Right cardiac atrium (tissue), 5 donors: ENCODE data around the gene UBE3D. TPM values are rescaled to one million over a fixed set of nuclear protein-coding genes. Genes with fewer than 3 reads are reported as not detected.
"Not testable (repeated sequence)": the region's sequence is repeated elsewhere in the genome, so short reads cannot be mapped to it uniquely, and the experiment has no call there.

Source experiments
- ATAC-seq, 2 donors: fragments of 200-7000 bp; cut with Tn5 transposase; one replicate each; pipeline versions ENCODE4 v1.8.0 to v1.9.1; 2020; ENCODE audit warnings: moderate library complexity in 2 of 2, mild to moderate bottlenecking in 1 of 2
- DNase-seq, 3 donors: peaks; one replicate each; pipeline ENCODE4 v3.0.0-alpha.2; 2020
- H3K27ac ChIP-seq: one replicate; pipeline ENCODE4 v1.5.1; 2013; ENCODE audit warnings: mild to moderate bottlenecking, low read length, control low read depth, moderate library complexity
- H3K27me3 ChIP-seq: one replicate; pipeline ENCODE4 v1.6.1; 2013; ENCODE audit not compliant: control insufficient read depth, insufficient read depth
- H3K4me1 ChIP-seq: one replicate; pipeline ENCODE4 v1.6.1; 2013; ENCODE audit warnings: low read length; ENCODE audit not compliant: control insufficient read depth, insufficient read depth
- H3K4me3 ChIP-seq: one replicate; pipeline ENCODE4 v1.5.1; 2013; ENCODE audit warnings: low read length, control low read depth
- H3K9me3 ChIP-seq: one replicate; pipeline ENCODE4 v1.6.1; 2013; ENCODE audit warnings: low read length; ENCODE audit not compliant: control insufficient read depth
- WGBS: extraction: QIAGEN DNeasy Blood & Tissue Kit; methylation state at CpG from one replicate; pipeline ENCODE4 v1.1.7; 2013; 5-methylcytosine and 5-hydroxymethylcytosine counted together
- intact Hi-C, 4 donors: fragments of 100-400 bp; cut with DNase I; formaldehyde crosslinking; loops; one replicate each; pipeline versions ENCODE4 v1.11.0 to v1.14.0; 2022 to 2023
- polyA plus RNA-seq: library from polyadenylated mRNA; stranded (reverse); fragments of 200-250 nt; gene quantifications from one replicate; pipeline ENCODE4 v1.2.3, GENCODE V29; 2013
- total RNA-seq, 4 donors: library from RNA; stranded (reverse); fragmentation: NEBNext Ultra II Directional; extraction: Animal tissue kit (Norgen Biotek cat#: 25700); gene quantifications; one replicate each; pipeline ENCODE4 v1.2.1, GENCODE V29; 2021
- donor health status: healthy with polysubstance abuse.
- donor health status: DM: no; HTN: yes; CAD: no.
- donor health status: DM: no; HTN: no; CAD: no.
- donor health status: DM: no; HTN: yes; CAD: no; lungs with severe emphysema.
- donor health status: DM: yes; HTN: yes; CAD: no.

Gene UBE3D
- total and polyA plus RNA-seq, 5 donors, result 2.3 to 4.1 (median 3.6) TPM

DNA sequence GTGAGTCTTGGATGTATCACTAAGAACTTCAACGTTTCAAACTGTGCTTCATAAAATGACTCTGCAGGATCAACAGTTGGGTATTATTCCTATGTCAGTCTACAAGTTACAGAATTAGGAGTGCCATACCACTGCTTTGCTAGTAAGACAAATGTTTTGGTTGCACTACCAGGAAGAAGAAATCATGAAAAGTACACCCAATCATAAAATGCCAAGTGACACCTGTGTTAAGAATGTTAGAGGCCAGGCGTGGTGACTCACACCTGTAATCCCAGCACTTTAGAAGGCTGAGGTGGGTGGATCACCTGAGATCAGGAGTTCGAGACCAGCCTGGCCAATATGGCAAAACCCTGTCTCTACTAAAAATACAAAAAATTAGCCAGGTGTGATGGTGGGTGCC, 174.1 kb downstream of the UBE3D start:
- H3K27me3 ChIP-seq, H3K9me3 ChIP-seq, H3K27ac ChIP-seq, H3K4me1 ChIP-seq, H3K4me3 ChIP-seq, intact Hi-C loops, ATAC-seq, DNase-seq: not testable (repeated sequence)
- 79% methylated on average over 3 of the region's 3 CpGs for WGBS

DNA sequence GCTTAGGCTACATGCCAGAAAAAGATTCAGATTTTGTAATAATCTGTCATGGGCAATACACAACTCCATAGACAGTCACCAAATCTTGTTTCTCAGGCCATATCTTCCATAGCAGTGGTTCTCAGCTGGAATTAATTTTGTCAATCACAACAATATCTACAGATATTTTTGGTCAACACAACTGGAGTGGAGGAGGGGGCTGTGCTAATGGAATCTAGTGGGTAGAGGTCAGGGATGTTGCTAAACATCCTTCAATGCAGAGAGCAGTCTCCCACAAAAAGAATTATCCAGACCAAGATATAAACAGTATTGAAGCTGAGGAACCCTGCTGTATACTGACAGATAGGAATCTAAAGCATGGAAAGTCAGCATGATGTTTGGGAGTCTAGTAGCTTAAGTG, 174.6 kb downstream of the UBE3D start:
- ATAC-seq (no peak), DNase-seq (no peak)
- intact Hi-C loops, result no loop called here
- H3K4me3 ChIP-seq, result no peak overlapping the region
- H3K9me3 ChIP-seq, result no peaks in the 10 kb centered on the region
- no peaks in the 10 kb centered on the region for H3K27me3 ChIP-seq
- no peaks in the 10 kb centered on the region for H3K4me1 ChIP-seq
- H3K27ac ChIP-seq, result no peak overlapping the region

DNA sequence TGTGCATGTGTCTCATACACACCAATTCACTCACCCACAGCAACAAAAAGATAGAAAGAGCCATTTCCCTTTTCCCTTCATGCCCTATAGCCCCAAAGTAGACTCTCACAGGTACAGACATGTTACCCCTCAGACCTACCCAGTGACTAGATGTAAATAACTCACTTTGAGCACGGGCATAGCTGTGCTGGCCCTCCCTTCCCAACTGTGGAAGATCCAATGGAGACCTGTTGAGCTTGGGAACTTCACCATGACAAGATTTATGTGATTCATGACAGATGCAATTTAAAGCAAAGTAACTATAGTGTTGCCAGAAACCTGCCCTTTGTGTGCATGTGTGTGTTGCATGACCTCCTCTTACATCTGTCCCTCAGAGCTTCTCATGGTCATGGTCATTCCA, 175.4 kb downstream of the UBE3D start:
- ATAC-seq (no peak), DNase-seq (no peak)
- no peaks in the 10 kb centered on the region for H3K4me1 ChIP-seq
- no peaks in the 10 kb centered on the region for H3K27me3 ChIP-seq
- intact Hi-C loops, result no loop called here
- H3K9me3 ChIP-seq, result no peaks in the 10 kb centered on the region
- H3K4me3 ChIP-seq, result no peak overlapping the region
- 92% methylated on average over 1 of the region's 1 CpG for WGBS
- H3K27ac ChIP-seq, result no peak overlapping the region

DNA sequence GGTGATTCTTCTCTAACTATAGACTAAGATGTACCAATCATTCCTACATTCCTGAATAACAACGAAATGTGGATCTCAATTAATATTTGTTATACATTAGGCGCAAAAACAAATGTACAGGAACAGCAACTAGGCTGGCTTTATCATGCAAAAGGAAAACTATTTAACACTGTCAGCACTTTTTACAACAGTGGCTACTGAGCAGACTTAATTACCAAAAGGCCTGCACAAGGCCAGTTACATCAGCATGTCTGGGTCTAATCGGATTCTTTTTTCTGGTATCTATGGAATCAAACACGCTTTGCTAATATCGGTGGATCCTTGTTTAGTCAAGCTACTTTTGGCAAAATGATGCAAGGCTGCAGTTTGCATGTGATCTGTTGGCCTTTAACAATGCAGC, 176.5 kb downstream of the UBE3D start:
- Histone ChIP-seq H3K4me3 (no peak overlapping the region), H3K4me1 (no peaks in the 10 kb centered on the region), H3K27ac (no peak overlapping the region), H3K9me3 (no peaks in the 10 kb centered on the region), H3K27me3 (no peaks in the 10 kb centered on the region)
- intact Hi-C loops, result no loop called here
- 86% methylated on average over 5 of the region's 5 CpGs for WGBS
- ATAC-seq, result no peak
- DNase-seq, result no peak

DNA sequence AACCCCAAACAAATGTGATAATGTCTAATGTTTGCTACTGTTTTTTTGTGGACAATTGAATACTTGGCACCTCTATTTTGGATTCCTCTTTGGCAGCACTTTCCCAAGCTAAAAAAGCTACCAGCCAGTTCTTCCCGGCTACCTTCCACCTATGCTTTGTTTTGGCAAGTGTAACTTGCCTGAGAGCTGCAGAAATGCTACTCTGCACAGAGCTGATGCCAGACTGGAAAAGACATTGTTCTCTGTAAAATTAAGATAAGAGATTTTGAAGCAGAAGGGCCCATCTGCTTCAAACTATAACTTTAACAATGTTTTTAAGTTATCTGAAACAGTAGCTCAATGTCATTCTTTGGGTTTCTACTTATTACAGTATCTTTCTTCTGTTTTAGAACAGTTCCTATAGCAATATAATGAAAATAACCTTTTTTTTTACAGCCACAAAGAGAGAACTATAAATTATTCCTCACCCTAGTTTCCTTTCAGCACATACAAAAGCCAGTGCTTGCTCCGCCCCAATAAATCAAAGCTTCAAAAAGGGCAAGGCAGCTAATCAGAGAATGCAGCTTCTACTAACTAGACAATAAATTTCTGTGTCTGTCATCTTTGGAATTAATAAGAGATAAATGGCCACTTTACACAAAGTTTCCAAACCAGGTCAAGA, 183.1 kb downstream of the UBE3D start:
- no peak for DNase-seq
- no peaks in the 10 kb centered on the region for H3K27me3 ChIP-seq
- ATAC-seq, result peak; percentile 38 to 70
- intact Hi-C loops, result no loop called here
- H3K4me1 ChIP-seq, result peaks cover 2% of the 10 kb centered on the region
- no peaks in the 10 kb centered on the region for H3K9me3 ChIP-seq
- H3K4me3 ChIP-seq, result no peak overlapping the region
- 38% methylated on average over 2 of the region's 2 CpGs for WGBS
- H3K27ac ChIP-seq, result no peak overlapping the region

DNA sequence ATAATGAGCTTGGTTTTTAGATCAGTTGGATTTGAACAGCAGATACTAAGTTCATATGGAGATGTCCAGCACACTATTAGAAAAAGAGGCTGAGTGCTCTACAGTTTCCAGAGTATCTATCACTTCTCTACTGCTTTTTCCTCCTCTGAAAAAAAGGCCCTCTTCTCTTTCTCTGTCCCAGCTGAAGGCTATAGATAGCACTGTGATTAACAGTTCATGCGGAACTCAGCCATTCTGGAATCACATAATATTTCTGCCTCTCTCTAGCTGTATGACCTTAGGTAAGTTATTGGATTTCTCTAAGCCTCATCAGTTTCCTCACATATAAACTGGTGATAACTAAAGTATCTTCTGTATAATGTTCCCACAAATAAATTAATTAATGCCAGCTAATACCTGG, 184.1 kb downstream of the UBE3D start:
- no peak overlapping the region for H3K27ac ChIP-seq
- ATAC-seq (no peak), DNase-seq (no peak)
- no peak overlapping the region for H3K4me3 ChIP-seq
- intact Hi-C loops, result no loop called here
- H3K27me3 ChIP-seq, result no peaks in the 10 kb centered on the region
- peaks cover 2% of the 10 kb centered on the region for H3K4me1 ChIP-seq
- H3K9me3 ChIP-seq, result no peaks in the 10 kb centered on the region
- WGBS, result 57% methylated on average over 1 of the region's 1 CpG

DNA sequence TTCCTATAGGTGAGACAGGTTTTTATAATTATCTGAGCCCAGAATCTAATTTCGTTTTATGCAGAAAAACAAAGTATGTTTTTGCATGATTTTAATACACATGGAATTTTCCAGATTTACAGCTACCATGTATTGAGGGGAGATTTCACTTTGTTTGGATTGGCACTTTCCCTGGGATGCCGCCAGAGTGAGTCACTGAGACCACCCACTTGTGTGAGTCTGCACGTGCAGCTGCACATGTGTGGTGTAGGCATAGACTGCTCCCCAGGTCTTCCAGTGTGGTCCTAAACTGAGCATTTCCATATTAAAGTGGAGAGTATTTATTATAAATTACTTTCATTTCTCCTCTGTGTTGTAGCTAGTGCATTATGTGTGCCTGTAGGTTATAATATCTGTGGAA, 186.8 kb downstream of the UBE3D start:
- ATAC-seq (no peak), DNase-seq (no peak)
- no peaks in the 10 kb centered on the region for H3K27me3 ChIP-seq
- intact Hi-C loops, result no loop called here
- no peaks in the 10 kb centered on the region for H3K9me3 ChIP-seq
- no peak overlapping the region for H3K4me3 ChIP-seq
- H3K27ac ChIP-seq, result no peak overlapping the region
- WGBS, result 54% methylated on average over 3 of the region's 3 CpGs
- peaks cover 2% of the 10 kb centered on the region for H3K4me1 ChIP-seq

DNA sequence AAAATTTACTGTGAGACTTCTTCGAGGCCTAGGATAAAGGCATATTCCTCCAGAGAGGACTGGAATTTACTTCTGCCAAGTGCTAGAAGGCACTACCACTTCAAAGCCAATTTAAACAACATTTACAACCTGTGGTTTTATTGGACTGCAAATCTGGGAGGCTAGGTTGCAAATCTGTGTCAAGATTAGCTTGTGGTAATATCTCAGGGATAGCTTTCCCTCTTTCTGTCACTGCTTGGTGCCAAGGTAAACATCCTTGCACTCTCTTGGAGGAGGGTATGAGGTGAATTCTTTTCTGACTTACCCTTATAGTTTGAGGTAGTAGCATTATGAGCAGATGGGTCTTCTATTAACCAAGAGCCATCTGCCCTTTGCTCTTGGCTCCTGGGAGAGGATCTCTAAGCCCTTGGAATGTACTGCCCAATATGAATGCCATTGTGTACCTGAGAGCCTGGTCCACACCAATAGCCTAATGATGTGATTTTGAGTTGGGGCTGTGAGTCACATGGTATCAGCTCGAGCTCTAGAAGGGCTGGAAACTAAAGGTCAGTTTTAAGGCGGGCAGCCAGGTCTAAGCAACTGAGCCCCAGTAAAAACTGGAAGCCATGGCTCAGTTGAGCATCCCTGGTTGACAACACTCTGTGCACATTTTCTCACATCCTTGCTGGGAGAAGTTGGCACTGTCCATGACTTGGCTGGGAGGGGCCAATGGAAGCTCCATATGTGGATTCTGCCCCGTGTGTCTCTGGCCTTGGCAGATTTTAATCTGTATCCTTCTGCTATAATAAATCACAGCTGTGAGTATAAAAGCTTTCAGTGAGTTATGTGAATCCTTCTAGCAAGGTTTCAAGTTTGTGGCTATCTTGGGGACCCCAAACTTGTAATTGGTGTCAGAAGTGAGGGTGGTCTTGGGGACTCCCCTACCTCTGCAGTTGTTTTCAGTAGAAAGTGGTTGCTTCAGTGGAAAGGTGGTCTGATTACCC, 188.1 kb downstream of the UBE3D start:
- ATAC-seq, result no peak

DNA sequence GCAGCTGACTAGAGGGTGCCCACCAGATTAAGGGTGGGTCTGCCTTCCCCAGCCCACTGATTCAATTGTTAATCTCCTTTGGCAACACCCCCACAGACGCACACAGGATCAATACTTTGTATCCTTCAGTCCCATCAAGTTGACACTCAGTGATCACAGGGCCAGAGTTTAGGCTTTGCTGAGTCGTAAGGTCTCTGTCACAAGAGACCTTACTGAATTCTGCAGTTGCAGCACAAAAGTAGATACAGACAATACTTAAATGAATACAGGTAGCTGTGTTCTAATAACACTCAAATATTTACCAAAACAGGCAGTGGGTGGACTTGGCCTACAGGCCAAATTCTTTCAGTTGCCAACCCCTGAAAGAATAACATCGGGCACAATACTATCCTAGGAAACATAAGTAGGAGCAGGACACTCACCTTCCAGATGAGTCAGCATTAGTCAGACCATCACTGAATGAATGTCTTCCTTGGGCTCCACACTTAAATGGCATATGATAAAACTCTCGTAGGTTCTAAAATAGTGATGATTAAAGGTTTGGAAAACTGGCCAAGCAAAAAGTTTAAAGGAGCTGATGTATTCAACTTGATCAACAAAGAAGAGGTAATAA, 190.0 kb downstream of the UBE3D start:
- ATAC-seq, result peak in 1 of 2 donors; percentile 46
- WGBS, result 83% methylated on average over 4 of the region's 4 CpGs

More for the DNA sequence above, 188.1 kb downstream of the UBE3D start:
- intact Hi-C loops, result no loop called here
- H3K9me3 ChIP-seq, result no peaks in the 10 kb centered on the region
- WGBS, result 58% methylated on average over 4 of the region's 4 CpGs
- H3K27me3 ChIP-seq, result no peaks in the 10 kb centered on the region
- peaks cover 2% of the 10 kb centered on the region for H3K4me1 ChIP-seq
- no peak for DNase-seq
- no peak overlapping the region for H3K27ac ChIP-seq
- no peak overlapping the region for H3K4me3 ChIP-seq

DNA sequence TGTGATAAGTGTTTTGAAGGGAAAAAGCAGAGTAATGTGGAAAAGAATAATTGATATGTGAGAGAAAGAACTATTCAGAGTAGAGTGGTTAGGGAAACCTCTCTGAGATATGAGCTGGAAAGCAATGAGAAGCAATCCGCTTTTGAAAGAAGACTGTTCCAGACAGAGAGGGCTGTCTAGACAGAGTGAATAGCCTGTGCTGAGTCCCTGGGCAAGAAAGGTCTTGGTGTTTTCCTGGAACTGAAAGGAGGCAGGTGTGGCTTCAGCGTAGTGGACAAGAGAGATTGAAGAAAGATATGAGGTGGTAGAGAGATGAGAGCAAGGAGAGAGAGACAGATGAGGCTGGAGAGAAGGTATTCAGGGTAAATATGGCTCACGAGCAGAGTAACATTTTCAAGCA, 190.8 kb downstream of the UBE3D start:
- H3K4me1 ChIP-seq, result no peaks in the 10 kb centered on the region
- no peak overlapping the region for H3K27ac ChIP-seq
- no peaks in the 10 kb centered on the region for H3K27me3 ChIP-seq
- no peak overlapping the region for H3K4me3 ChIP-seq
- H3K9me3 ChIP-seq, result no peaks in the 10 kb centered on the region
- no peak for DNase-seq
- ATAC-seq, result no peak
- 87% methylated on average over 3 of the region's 3 CpGs for WGBS
- intact Hi-C loops, result no loop called here

More for the DNA sequence above, 190.0 kb downstream of the UBE3D start:
- intact Hi-C loops, result no loop called here
- no peaks in the 10 kb centered on the region for H3K9me3 ChIP-seq
- no peaks in the 10 kb centered on the region for H3K4me1 ChIP-seq
- no peaks in the 10 kb centered on the region for H3K27me3 ChIP-seq
- H3K27ac ChIP-seq, result no peak overlapping the region
- no peak overlapping the region for H3K4me3 ChIP-seq
- no peak for DNase-seq

DNA sequence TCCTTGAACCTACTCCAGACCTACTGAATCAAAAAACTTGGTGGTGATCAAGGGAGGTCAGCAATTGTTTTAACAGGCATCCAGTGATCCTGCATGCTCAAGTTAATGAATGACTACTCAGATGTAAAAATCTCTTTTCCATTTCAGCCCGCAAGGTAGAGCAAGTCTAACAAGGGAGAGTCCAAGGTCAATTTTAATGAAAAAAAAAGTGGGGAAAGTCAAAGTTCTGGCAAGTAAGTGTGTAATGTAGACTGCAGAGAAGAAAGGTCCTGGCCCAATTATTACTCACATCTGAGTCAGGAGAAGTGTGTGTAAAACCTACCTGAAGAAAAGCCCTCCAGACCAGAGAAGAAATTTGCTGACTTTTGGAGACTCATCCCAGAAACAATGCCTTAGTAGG, 193.5 kb downstream of the UBE3D start:
- DNase-seq (no peak), ATAC-seq (no peak)
- 100% methylated on average over 1 of the region's 1 CpG for WGBS

More for the DNA sequence above, 193.5 kb downstream of the UBE3D start:
- intact Hi-C loops, result no loop called here
- Histone ChIP-seq H3K27ac (no peak overlapping the region), H3K27me3 (no peaks in the 10 kb centered on the region), H3K9me3 (no peaks in the 10 kb centered on the region), H3K4me3 (no peak overlapping the region), H3K4me1 (no peaks in the 10 kb centered on the region)
